ENCODE results near the gene FOXN3. TPM values are rescaled to one million over a fixed set of nuclear protein-coding genes. Genes with fewer than 3 reads are reported as not detected.

Gene FOXN3
- polyA plus RNA-seq, 1 donor (not counting 4 experiments of a cell fraction or from before 2014, with no cell fraction given) = 10.2 TPM

DNA sequence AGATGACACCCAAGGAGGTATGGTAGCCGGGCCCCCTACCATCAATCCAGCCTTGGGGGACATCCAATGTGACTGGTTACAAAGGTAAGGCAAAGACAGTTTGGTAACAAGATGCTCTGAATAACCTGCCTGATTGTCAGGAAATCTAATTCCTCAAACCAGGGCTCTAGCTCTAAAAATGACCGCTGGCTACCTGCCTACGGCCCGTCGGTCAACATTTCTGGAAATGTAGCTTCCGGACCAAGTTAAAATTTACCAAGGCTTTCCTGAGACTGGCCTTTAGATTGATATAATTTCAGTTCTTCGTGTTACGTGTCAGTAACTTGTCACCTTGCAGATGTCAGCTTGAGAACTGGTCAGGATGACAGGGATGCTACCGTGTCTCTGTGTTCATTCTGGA, 34.2 kb upstream of the FOXN3 start:
- dilution Hi-C loops (cut with MboI; ENCODE audit: extremely low pct_ligation_motif_present, low sequenced_read_pairs) = no loop called here
- no peak overlapping the region for H3K27ac ChIP-seq (ENCODE audit: control insufficient read depth, insufficient read depth, low read length)
- no peak for TF ChIP-seq EZH2 (IDR thresholded peaks at IDR 0.05; ENCODE audit: low read length)
- no peak for TF ChIP-seq CTCF (optimal IDR thresholded peaks at IDR 0.05 in 1 of 3, IDR thresholded peaks at IDR 0.05 in 1 of 3, conservative IDR thresholded peaks at IDR 0.05 in 1 of 3; ENCODE audit: extremely low read depth in 1 of 3, insufficient read depth in 2 of 3, low read length in 3 of 3)

DNA sequence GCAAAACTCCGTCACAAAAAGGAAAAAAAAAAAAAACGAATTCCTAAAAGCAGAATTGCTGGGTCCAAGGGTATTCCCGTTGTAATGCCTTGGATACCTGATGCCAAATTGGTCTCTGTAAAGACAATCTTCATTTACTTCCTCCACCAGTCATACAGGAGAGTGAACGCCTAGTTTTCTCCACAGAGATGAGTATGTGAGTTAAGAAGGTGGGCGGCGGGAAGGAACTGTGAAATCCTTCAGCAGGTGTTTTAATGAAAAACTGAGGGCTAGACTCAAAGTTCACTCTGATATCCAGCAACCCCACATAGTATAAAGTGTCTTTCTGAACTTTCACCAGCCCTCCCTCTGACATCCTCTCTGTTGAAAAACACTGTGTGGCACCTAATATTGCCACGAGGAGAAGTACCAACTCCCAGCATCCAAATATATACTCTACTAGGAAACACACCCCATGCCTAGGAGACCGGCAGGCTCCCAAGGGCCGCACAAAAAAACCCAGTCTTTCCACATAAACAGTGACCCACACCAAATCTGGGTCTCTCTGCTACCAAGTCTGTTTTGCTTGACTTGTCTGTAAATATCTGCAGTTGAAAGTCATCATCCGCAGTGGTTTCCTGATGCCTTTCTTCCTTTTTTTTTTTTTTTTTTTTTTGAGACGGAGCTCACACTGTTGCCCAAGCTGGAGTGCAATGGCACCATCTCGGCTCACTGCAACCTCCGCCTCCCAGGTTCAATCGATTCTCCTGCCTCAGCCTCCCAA, 30.3 kb upstream of the FOXN3 start:
- no peak overlapping the region for H3K4me2 ChIP-seq (ENCODE audit: control insufficient read depth, extremely low read depth, insufficient read depth, low read depth, low read length)
- H3K36me3 ChIP-seq (ENCODE audit: control insufficient read depth in 2 of 2, extremely low read depth in 1 of 2, insufficient read depth in 2 of 2, low read length in 2 of 2) = no peaks in the 10 kb centered on the region
- TF ChIP-seq CTCF (optimal IDR thresholded peaks at IDR 0.05 in 1 of 3, IDR thresholded peaks at IDR 0.05 in 1 of 3, conservative IDR thresholded peaks at IDR 0.05 in 1 of 3; ENCODE audit: extremely low read depth in 1 of 3, insufficient read depth in 2 of 3, low read length in 3 of 3) = no peak
- no peak for TF ChIP-seq EZH2 (IDR thresholded peaks at IDR 0.05; ENCODE audit: low read length)
- no peak overlapping the region for H2AFZ ChIP-seq (ENCODE audit: control insufficient read depth, low read length)
- no peaks in the 10 kb centered on the region for H3K9me3 ChIP-seq (ENCODE audit: control insufficient read depth, low read depth, low read length)
- H3K79me2 ChIP-seq (ENCODE audit: control insufficient read depth, insufficient read depth, low read length) = no peaks in the 10 kb centered on the region
- H3K4me3 ChIP-seq (ENCODE audit: control insufficient read depth in 2 of 3, extremely low read depth in 1 of 3, insufficient read depth in 2 of 3, low read depth in 1 of 3, low read length in 3 of 3) = no peak overlapping the region
- no peak overlapping the region for H3K27ac ChIP-seq (ENCODE audit: control insufficient read depth, insufficient read depth, low read length)
- DNase-seq (ENCODE audit: low read depth, low spot score) (no peak), FAIRE-seq (no peak)
- dilution Hi-C loops (cut with MboI; ENCODE audit: extremely low pct_ligation_motif_present, low sequenced_read_pairs) = no loop called here
- H3K4me1 ChIP-seq (ENCODE audit: control insufficient read depth, extremely low read depth, insufficient read depth, low read length) = peaks cover 18% of the 10 kb centered on the region
- H3K27me3 ChIP-seq (ENCODE audit: control insufficient read depth, extremely low read depth, insufficient read depth, low read length) = no peaks in the 10 kb centered on the region
- no peak overlapping the region for H3K9ac ChIP-seq (ENCODE audit: control insufficient read depth, extremely low read depth, insufficient read depth, low read length)
- no peaks in the 10 kb centered on the region for H3K9me1 ChIP-seq (ENCODE audit: control insufficient read depth, extremely low read depth, insufficient read depth, low read length)
- no peaks in the 10 kb centered on the region for H4K20me1 ChIP-seq (ENCODE audit: control insufficient read depth, extremely low read depth, insufficient read depth, low read length)

More for the DNA sequence above, 34.2 kb upstream of the FOXN3 start:
- FAIRE-seq = no peak
- H2AFZ ChIP-seq (ENCODE audit: control insufficient read depth, low read length) = no peak overlapping the region
- H3K79me2 ChIP-seq (ENCODE audit: control insufficient read depth, insufficient read depth, low read length) = no peaks in the 10 kb centered on the region
- H3K27me3 ChIP-seq (ENCODE audit: control insufficient read depth, extremely low read depth, insufficient read depth, low read length) = no peaks in the 10 kb centered on the region
- no peak overlapping the region for H3K4me2 ChIP-seq (ENCODE audit: control insufficient read depth, extremely low read depth, insufficient read depth, low read depth, low read length)
- H3K9me1 ChIP-seq (ENCODE audit: control insufficient read depth, extremely low read depth, insufficient read depth, low read length) = no peaks in the 10 kb centered on the region
- DNase-seq (ENCODE audit: low read depth, low spot score) = no peak
- H3K36me3 ChIP-seq (ENCODE audit: control insufficient read depth in 2 of 2, extremely low read depth in 1 of 2, insufficient read depth in 2 of 2, low read length in 2 of 2) = no peaks in the 10 kb centered on the region
- H4K20me1 ChIP-seq (ENCODE audit: control insufficient read depth, extremely low read depth, insufficient read depth, low read length) = no peaks in the 10 kb centered on the region
- H3K9ac ChIP-seq (ENCODE audit: control insufficient read depth, extremely low read depth, insufficient read depth, low read length) = no peak overlapping the region
- H3K4me1 ChIP-seq (ENCODE audit: control insufficient read depth, extremely low read depth, insufficient read depth, low read length) = peaks cover 3% of the 10 kb centered on the region
- no peak overlapping the region for H3K4me3 ChIP-seq (ENCODE audit: control insufficient read depth in 2 of 3, extremely low read depth in 1 of 3, insufficient read depth in 2 of 3, low read depth in 1 of 3, low read length in 3 of 3)
- H3K9me3 ChIP-seq (ENCODE audit: control insufficient read depth, low read depth, low read length) = no peaks in the 10 kb centered on the region
